ENCODE results near the gene OGT. TPM values are rescaled to one million over a fixed set of nuclear protein-coding genes. Genes with fewer than 3 reads are reported as not detected.

OGT gene
- total RNA-seq, 1 experiment from 2014 or later = 116 TPM

DNA sequence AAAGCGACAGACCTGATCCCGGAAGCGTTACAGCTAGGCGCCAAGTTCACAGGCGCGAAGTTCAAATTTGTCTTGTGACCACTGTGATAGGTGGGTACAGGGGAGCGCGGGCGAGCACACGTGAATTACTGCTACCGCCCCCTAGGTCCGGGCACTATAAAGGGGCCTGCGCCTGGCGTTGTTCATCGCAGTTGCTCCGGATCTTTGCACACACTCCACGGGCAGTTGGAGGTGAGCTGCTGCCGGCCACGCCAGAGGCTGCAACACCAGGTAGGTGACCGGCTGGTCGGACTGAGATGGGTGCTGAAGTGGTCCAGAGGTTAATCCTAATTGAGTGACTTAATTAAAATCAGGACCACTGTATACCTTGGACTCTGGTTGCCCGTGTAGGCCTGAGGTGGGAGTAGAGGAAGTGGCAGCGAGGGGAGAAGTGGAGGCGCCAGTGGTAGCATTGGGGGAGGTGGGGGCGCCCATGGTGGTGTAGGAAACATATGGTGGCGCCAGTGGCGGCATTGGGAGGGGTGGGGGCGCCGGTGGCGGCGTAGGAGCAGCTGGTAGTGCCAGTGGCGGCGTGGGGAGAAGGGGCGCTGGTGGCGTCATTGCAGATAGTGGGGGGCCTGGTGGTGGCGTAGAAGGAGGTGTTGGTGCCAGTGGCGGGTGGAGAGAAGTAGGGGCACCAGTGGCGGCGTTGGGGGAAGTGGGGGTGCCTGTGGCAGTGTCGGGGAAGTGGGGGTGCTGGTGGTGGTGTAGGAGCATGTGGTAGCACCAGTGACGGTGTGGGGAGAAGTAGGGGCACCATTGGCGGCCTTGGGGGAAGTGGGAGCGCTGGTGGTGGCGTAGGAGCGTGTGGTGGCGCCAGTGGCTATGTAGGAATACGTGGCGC lies 45.6 kb downstream of the OGT start, which contains the start of gene GCNA:
Gene GCNA (plus strand): TSS at position 185 of the 883 bp plus-strand sequence. CDS start 2,385 bp downstream, outside the sequence.
- Histone ChIP-seq H3K9ac (ENCODE audit: extremely low read depth, insufficient read length, low read length) (no peak within 1 kb of the TSS), H2BK12ac (ENCODE audit: insufficient read length, low read depth, low read length) (no peak within 1 kb of the TSS)
- DNase-seq = no peak

More for the DNA sequence above, 45.6 kb downstream of the OGT start, which contains the start of gene GCNA:
- Histone ChIP-seq H2AK5ac (ENCODE audit: insufficient read length, low read length) (no peak within 1 kb of the TSS), H3K4ac (ENCODE audit: low read depth, low read length) (no peak within 1 kb of the TSS), H2BK20ac (ENCODE audit: low read depth, low read length, poor library complexity, severe bottlenecking) (no peak within 1 kb of the TSS), H3K27ac (ENCODE audit: insufficient read length, low read depth, low read length) (no peak within 1 kb of the TSS), H3K27me3 (ENCODE audit: insufficient read depth, low read length) (no peaks in the 10 kb centered on the region), H3K4me1 (ENCODE audit: insufficient read depth, low read length) (no peaks in the 10 kb centered on the region), H3T11ph (ENCODE audit: low read length) (no peak within 1 kb of the TSS), H2BK15ac (ENCODE audit: low read depth, low read length) (no peak within 1 kb of the TSS), H3K56ac (ENCODE audit: insufficient read length, low read depth, low read length) (no peak within 1 kb of the TSS), H2BK120ac (ENCODE audit: low read depth, low read length, poor library complexity, severe bottlenecking) (no peak within 1 kb of the TSS), H3K4me2 (ENCODE audit: insufficient read depth, insufficient read length, low read length) (no peak within 1 kb of the TSS), H3K23ac (ENCODE audit: insufficient read length, low read depth, low read length) (no peak within 1 kb of the TSS), H2BK5ac (ENCODE audit: insufficient read length, low read length) (no peak within 1 kb of the TSS), H3K79me2 (ENCODE audit: insufficient read depth, low read length) (no peaks in the 10 kb centered on the region), H4K20me1 (ENCODE audit: control insufficient read depth, insufficient read depth, insufficient read length) (no peaks in the 10 kb centered on the region), H3K18ac (ENCODE audit: insufficient read length, low read depth, low read length) (no peak within 1 kb of the TSS), H3K79me1 (ENCODE audit: insufficient read depth, low read depth, low read length, poor library complexity, severe bottlenecking) (no peaks in the 10 kb centered on the region), H4K5ac (ENCODE audit: insufficient read length, low read depth, low read length) (no peak within 1 kb of the TSS), H4K91ac (ENCODE audit: insufficient read length, low read depth, low read length) (no peak within 1 kb of the TSS), H3K9me3 (ENCODE audit: control insufficient read depth, low read depth, low read length) (peaks cover 8% of the 10 kb centered on the region), H3K14ac (ENCODE audit: insufficient read depth, low read length) (no peak within 1 kb of the TSS), H4K8ac (replicated peaks; ENCODE audit: insufficient read length, low read depth, low read length) (no peak within 1 kb of the TSS), H2AFZ (ENCODE audit: low read length) (no peak within 1 kb of the TSS), H3K23me2 (ENCODE audit: insufficient read length, low read depth, low read length, poor library complexity, severe bottlenecking) (no peaks in the 10 kb centered on the region)
- TF ChIP-seq, protein P1, sequence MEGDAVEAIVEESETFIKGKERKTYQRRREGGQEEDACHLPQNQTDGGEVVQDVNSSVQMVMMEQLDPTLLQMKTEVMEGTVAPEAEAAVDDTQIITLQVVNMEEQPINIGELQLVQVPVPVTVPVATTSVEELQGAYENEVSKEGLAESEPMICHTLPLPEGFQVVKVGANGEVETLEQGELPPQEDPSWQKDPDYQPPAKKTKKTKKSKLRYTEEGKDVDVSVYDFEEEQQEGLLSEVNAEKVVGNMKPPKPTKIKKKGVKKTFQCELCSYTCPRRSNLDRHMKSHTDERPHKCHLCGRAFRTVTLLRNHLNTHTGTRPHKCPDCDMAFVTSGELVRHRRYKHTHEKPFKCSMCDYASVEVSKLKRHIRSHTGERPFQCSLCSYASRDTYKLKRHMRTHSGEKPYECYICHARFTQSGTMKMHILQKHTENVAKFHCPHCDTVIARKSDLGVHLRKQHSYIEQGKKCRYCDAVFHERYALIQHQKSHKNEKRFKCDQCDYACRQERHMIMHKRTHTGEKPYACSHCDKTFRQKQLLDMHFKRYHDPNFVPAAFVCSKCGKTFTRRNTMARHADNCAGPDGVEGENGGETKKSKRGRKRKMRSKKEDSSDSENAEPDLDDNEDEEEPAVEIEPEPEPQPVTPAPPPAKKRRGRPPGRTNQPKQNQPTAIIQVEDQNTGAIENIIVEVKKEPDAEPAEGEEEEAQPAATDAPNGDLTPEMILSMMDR (conservative IDR thresholded peaks at IDR 0.05) = no peak
- no peak within 1 kb of the TSS; a peak in 1 of 5 replicates for H3K4me3 Mint-ChIP-seq
- no CpG with 5 or more reads among the region's 48 CpGs for WGBS (ENCODE audit: extremely low coverage, insufficient read length, low lambda C conversion rate)
- peaks cover 4% of the 10 kb centered on the region; the same call in 1 of the 2 replicates for H3K27me3 Mint-ChIP-seq (ENCODE audit: low read depth)
- H3K36me3 Mint-ChIP-seq (ENCODE audit: insufficient read depth in 1 of 3, low read depth in 3 of 3) = peaks cover 22 to 53% (median 44%) of the 10 kb centered on the region in 3 experiments
- peaks cover 53 to 65% of the 10 kb centered on the region in 2 experiments for H3K9me3 Mint-ChIP-seq
- H3K27ac Mint-ChIP-seq = no peak within 1 kb of the TSS; a peak in 1 of 7 replicates
- 0 out of 4 replicates have a peak, but pooled peaks cover 0 to 10% of the 10 kb centered on the region in 2 experiments for H3K4me1 Mint-ChIP-seq
